Prostate gland (tissue), 2 donors: ENCODE data around the gene PRB2. TPM values are rescaled to one million over a fixed set of nuclear protein-coding genes. Genes with fewer than 3 reads are reported as not detected.
"Not testable (repeated sequence)": the region's sequence is repeated elsewhere in the genome, so short reads cannot be mapped to it uniquely, and the experiment has no call there.

Source experiments
- DNase-seq: peaks from one replicate; pipeline ENCODE4 v3.0.0-alpha.2; 2019; ENCODE audit warnings: low spot score
- H3K27ac ChIP-seq, 2 donors: fragments of 200-600 bp; sonication (generic); 2 replicates each; pipeline ENCODE4 v1.5.1; 2017 to 2019
- H3K27me3 ChIP-seq: fragments of 200-600 bp; sonication (generic); replicated peaks from 2 replicates; pipeline ENCODE4 v1.5.1; 2019; ENCODE audit not compliant: insufficient read depth
- H3K36me3 ChIP-seq, 2 donors: fragments of 200-600 bp; sonication (generic); 1 replicate in 1 of 2; 2 replicates in 1 of 2; pipeline versions ENCODE4 v1.5.1 to v1.8.1; 2017 to 2019
- H3K4me1 ChIP-seq: fragments of 200-600 bp; sonication (generic); replicated peaks from 2 replicates; pipeline ENCODE4 v1.5.1; 2019
- H3K4me3 ChIP-seq, 2 donors: fragments of 200-600 bp; sonication (generic); 2 replicates each; pipeline ENCODE4 v1.5.1; 2017 to 2019
- H3K9me3 ChIP-seq: fragments of 200-600 bp; sonication (generic); 2 replicates; pipeline ENCODE4 v1.5.1; 2017
- POLR2A ChIP-seq: fragments of 450-650 bp; IDR thresholded peaks from one replicate; pipeline ENCODE4 v1.6.1; 2016; ENCODE audit warnings: antibody characterized with exemption, mild to moderate bottlenecking
- POLR2AphosphoS5 ChIP-seq: sonication (generic); formaldehyde crosslinking; IDR thresholded peaks from one replicate; pipeline ENCODE4 v1.6.1; 2017; ENCODE audit warnings: antibody characterized with exemption
- WGBS: methylation state at CpG from one replicate; pipeline ENCODE4 v1.1.5; 2018; 5-methylcytosine and 5-hydroxymethylcytosine counted together
- intact Hi-C: fragments of 100-400 bp; cut with DNase I; formaldehyde crosslinking; loops from one replicate; pipeline ENCODE4 v1.14.2; 2022
- total RNA-seq, 2 donors: library from RNA; depleted of rRNA; stranded (reverse); fragments of >200 nt; gene quantifications; one replicate each; pipeline ENCODE4 v1.1.0, GENCODE V29; 2016
- TF ChIP-seq, protein P1 (sequence below), 4 experiments: fragments of 200-600 bp in 2 of 4; fragments of 450-650 bp in 2 of 4; sonication (generic) in 2 of 4; IDR thresholded peaks; 1 replicate in 3 of 4; 2 replicates in 1 of 4; pipeline ENCODE4 v1.5.1; 2016 to 2019; ENCODE audit warnings: antibody characterized with exemption in 4 of 4, mild to moderate bottlenecking in 2 of 4, moderate library complexity in 2 of 4

The PRB2 gene
- total RNA-seq: not detected

DNA sequence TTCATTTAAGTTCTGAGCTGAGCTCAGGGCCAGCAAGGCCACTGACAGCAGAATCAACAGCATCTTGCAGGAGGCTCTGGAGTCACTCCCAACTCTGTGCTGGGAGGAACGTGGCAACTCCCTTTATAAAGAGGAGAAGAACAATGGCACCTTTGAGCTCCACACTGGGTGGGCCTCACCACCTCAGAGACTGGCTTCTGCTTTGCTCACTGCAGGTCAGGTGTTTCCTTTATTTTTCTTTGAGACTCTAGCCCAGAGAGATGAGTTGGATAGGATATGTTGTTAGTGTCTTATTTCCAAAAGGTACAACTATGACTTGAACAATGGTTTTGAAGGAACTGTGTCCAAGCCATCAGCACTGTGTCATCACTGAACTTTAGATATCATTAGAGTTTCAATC is at the start of gene PRB2:
PRB2 (minus strand) TSS at position 101 of the 400 bp plus-strand sequence; CDS start at position 63, 38 bp downstream.
- 29% methylated on average over 1 of the region's 1 CpG for WGBS
- H3K4me1 ChIP-seq, intact Hi-C loops: not testable (repeated sequence)

GRCh38 chr12:11437966-11438365 is 42.6 kb upstream of the PRB2 start:
- TF ChIP-seq POLR2A (no peak), POLR2AphosphoS5 (no peak)
- TF ChIP-seq, protein P1, sequence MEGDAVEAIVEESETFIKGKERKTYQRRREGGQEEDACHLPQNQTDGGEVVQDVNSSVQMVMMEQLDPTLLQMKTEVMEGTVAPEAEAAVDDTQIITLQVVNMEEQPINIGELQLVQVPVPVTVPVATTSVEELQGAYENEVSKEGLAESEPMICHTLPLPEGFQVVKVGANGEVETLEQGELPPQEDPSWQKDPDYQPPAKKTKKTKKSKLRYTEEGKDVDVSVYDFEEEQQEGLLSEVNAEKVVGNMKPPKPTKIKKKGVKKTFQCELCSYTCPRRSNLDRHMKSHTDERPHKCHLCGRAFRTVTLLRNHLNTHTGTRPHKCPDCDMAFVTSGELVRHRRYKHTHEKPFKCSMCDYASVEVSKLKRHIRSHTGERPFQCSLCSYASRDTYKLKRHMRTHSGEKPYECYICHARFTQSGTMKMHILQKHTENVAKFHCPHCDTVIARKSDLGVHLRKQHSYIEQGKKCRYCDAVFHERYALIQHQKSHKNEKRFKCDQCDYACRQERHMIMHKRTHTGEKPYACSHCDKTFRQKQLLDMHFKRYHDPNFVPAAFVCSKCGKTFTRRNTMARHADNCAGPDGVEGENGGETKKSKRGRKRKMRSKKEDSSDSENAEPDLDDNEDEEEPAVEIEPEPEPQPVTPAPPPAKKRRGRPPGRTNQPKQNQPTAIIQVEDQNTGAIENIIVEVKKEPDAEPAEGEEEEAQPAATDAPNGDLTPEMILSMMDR (IDR thresholded peaks at IDR 0.05): no peak
- H3K4me1 ChIP-seq: no peaks in the 10 kb centered on the region
- H3K36me3 ChIP-seq: no peaks in the 10 kb centered on the region
- intact Hi-C loops: no loop called here
- H3K27me3 ChIP-seq: no peaks in the 10 kb centered on the region
- no peak overlapping the region for H3K27ac ChIP-seq
- no peak for DNase-seq
- no peak overlapping the region for H3K4me3 ChIP-seq
- no peaks in the 10 kb centered on the region for H3K9me3 ChIP-seq
- 82% methylated on average over 2 of the region's 2 CpGs for WGBS

More for the DNA sequence above, at the start of gene PRB2:
- not testable (repeated sequence) for H3K27me3 ChIP-seq, H3K4me3 ChIP-seq, DNase-seq, H3K36me3 ChIP-seq, H3K27ac ChIP-seq, H3K9me3 ChIP-seq

- Histone ChIP-seq H3K27me3 (no peaks in the 10 kb centered on the region), H3K9me3 (no peaks in the 10 kb centered on the region), H3K4me3 (no peak overlapping the region), H3K36me3 (no peaks in the 10 kb centered on the region), H3K27ac (no peak overlapping the region), H3K4me1 (peaks cover 3% of the 10 kb centered on the region)
- 53% methylated on average over 4 of the region's 4 CpGs for WGBS
- no peak for DNase-seq
- intact Hi-C loops: no loop called here
- TF ChIP-seq POLR2AphosphoS5 (no peak), POLR2A (no peak)
- TF ChIP-seq, protein P1 (IDR thresholded peaks at IDR 0.05): no peak
Observed at GRCh38 chr12:11433664-11434063, 38.3 kb upstream of the PRB2 start.

GRCh38 chr12:11431486-11431885 is 36.1 kb upstream of the PRB2 start:
- H3K4me3 ChIP-seq: no peak overlapping the region
- H3K27me3 ChIP-seq: no peaks in the 10 kb centered on the region
- intact Hi-C loops: no loop called here
- TF ChIP-seq, protein P1 (IDR thresholded peaks at IDR 0.05): no peak
- TF ChIP-seq POLR2AphosphoS5: no peak
- no peak for TF ChIP-seq POLR2A
- no peak overlapping the region for H3K27ac ChIP-seq
- H3K36me3 ChIP-seq: no peaks in the 10 kb centered on the region
- WGBS: 86% methylated on average over 4 of the region's 4 CpGs
- no peaks in the 10 kb centered on the region for H3K9me3 ChIP-seq
- no peak for DNase-seq
- H3K4me1 ChIP-seq: peaks cover 3% of the 10 kb centered on the region

DNA sequence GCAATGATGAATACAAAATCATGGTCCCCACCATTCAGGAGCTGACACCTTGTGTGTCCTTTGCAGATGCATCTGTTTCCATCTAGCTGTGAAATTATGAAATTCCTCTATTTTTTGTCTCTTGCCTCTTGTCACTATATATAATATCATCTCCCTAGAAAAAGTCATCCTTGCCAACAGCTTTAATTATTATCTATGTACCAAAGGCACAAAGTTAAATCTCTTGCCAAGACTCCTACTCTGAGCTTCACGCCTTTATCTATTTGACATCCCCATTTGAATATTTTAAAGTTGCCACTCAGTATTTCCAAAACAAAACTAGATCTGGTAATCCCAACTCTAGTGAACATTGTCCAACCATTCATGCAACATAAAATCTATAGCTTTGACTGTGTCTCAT is 32.0 kb upstream of the PRB2 start:
- no peaks in the 10 kb centered on the region for H3K9me3 ChIP-seq
- no peaks in the 10 kb centered on the region for H3K36me3 ChIP-seq
- intact Hi-C loops: no loop called here
- H3K27me3 ChIP-seq: no peaks in the 10 kb centered on the region
- H3K27ac ChIP-seq: no peak overlapping the region
- no peak for TF ChIP-seq POLR2A
- WGBS: 86% methylated on average over 1 of the region's 1 CpG
- peaks cover under 1% of the 10 kb centered on the region for H3K4me1 ChIP-seq
- no peak overlapping the region for H3K4me3 ChIP-seq
- DNase-seq: no peak

- no peak overlapping the region for H3K4me3 ChIP-seq
- DNase-seq: no peak
- H3K27me3 ChIP-seq: no peaks in the 10 kb centered on the region
- no peak overlapping the region for H3K27ac ChIP-seq
- no peaks in the 10 kb centered on the region for H3K36me3 ChIP-seq
- TF ChIP-seq POLR2AphosphoS5 (no peak), POLR2A (no peak)
- TF ChIP-seq, protein P1 (IDR thresholded peaks at IDR 0.05): no peak
- H3K9me3 ChIP-seq: no peaks in the 10 kb centered on the region
- intact Hi-C loops: no loop called here
- no peaks in the 10 kb centered on the region for H3K4me1 ChIP-seq
Observed at GRCh38 chr12:11412731-11413130, 17.4 kb upstream of the PRB2 start.
